Body of pancreas (tissue), 4 donors: Measurements from ENCODE around the gene G6PC1. TPM values are rescaled to one million over a fixed set of nuclear protein-coding genes. Genes with fewer than 3 reads are reported as not detected.
A peak's percentile ranks its signal among the peaks of the same experiment; 100 is the strongest.
"Not testable (repeated sequence)": the region's sequence is repeated elsewhere in the genome, so short reads cannot be mapped to it uniquely, and the experiment has no call there.

ENCODE experiments used
- ATAC-seq: fragments of 150-250 bp; one replicate; pipeline ENCODE4 v1.9.1; 2016
- DNase-seq, 4 donors: peaks; one replicate each; pipeline ENCODE4 v3.0.0-alpha.2; 2019
- H3K27ac ChIP-seq, 4 donors: fragments of 200-600 bp; sonication (generic); 1 replicate in 3 of 4; 2 replicates in 1 of 4; pipeline versions ENCODE4 v1.5.1 to v1.6.1; 2016 to 2019; ENCODE audit warnings: mild to moderate bottlenecking in 1 of 4, mixed read lengths in 1 of 4, moderate library complexity in 1 of 4
- H3K27me3 ChIP-seq, 2 donors: fragments of 200-600 bp; sonication (generic); one replicate each; pipeline ENCODE4 v1.6.0; 2016; ENCODE audit warnings: mild to moderate bottlenecking in 1 of 2
- H3K36me3 ChIP-seq, 2 donors: fragments of 200-600 bp; sonication (generic); replicated peaks in 1 of 2; 2 replicates each; pipeline ENCODE4 v1.5.1; 2016; ENCODE audit warnings: low read depth in 2 of 2; ENCODE audit not compliant: insufficient read depth in 1 of 2
- H3K4me1 ChIP-seq: fragments of 200-600 bp; sonication (generic); one replicate; pipeline ENCODE4 v1.6.0; 2016
- H3K4me3 ChIP-seq, 2 donors: fragments of 200-600 bp; sonication (generic); 1 replicate in 1 of 2; 2 replicates in 1 of 2; pipeline ENCODE4 v1.5.1; 2016 to 2019
- H3K9me3 ChIP-seq, 3 donors: fragments of 200-600 bp; sonication (generic); 1 replicate in 2 of 3; 2 replicates in 1 of 3; pipeline ENCODE4 v1.5.1; 2016
- POLR2A ChIP-seq, 3 donors: fragments of 450-650 bp; IDR thresholded peaks; one replicate each; pipeline ENCODE4 v1.6.1; 2016; ENCODE audit warnings: antibody characterized with exemption in 3 of 3, mild to moderate bottlenecking in 2 of 3
- WGBS, 2 donors: methylation state at CpG; one replicate each; pipeline ENCODE4 v1.1.5; 2017; 5-methylcytosine and 5-hydroxymethylcytosine counted together
- intact Hi-C: fragments of 100-400 bp; cut with DNase I; formaldehyde crosslinking; loops from one replicate; pipeline ENCODE4 v1.15.1; 2023
- total RNA-seq, 2 donors: library from RNA; depleted of rRNA; stranded (reverse); fragments of >200 nt; gene quantifications; one replicate each; pipeline ENCODE4 v1.1.0, GENCODE V29; 2016
- TF ChIP-seq, protein P1 (sequence below), 7 experiments: fragments of 450-650 bp in 4 of 7; fragments of 200-600 bp in 3 of 7; sonication (generic) in 3 of 7; IDR thresholded peaks; one replicate each; pipeline ENCODE4 v1.5.1; 2016 to 2019; ENCODE audit warnings: antibody characterized with exemption in 7 of 7

Gene G6PC1
- total RNA-seq, result 1 to 10 TPM in 1 of 2 donors, not detected in 1; 2.6 TPM

DNA sequence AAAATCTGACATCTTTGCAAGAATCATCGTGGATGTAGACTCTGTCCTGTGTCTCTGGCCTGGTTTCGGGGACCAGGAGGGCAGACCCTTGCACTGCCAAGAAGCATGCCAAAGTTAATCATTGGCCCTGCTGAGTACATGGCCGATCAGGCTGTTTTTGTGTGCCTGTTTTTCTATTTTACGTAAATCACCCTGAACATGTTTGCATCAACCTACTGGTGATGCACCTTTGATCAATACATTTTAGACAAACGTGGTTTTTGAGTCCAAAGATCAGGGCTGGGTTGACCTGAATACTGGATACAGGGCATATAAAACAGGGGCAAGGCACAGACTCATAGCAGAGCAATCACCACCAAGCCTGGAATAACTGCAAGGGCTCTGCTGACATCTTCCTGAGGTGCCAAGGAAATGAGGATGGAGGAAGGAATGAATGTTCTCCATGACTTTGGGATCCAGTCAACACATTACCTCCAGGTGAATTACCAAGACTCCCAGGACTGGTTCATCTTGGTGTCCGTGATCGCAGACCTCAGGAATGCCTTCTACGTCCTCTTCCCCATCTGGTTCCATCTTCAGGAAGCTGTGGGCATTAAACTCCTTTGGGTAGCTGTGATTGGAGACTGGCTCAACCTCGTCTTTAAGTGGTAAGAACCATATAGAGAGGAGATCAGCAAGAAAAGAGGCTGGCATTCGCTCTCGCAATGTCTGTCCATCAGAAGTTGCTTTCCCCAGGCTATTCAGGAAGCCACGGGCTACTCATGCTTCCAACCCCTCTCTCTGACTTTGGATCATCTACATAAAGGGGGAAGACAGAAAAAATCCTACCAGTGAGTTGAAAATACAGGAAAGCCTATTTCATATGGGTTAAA lies at the start of gene G6PC1:
Gene G6PC1 (plus strand): TSS at position 340 of the 872 bp plus-strand sequence. CDS start 78 bp downstream, at position 418.
- no peaks in the 10 kb centered on the region for H3K9me3 ChIP-seq
- no peaks in the 10 kb centered on the region for H3K36me3 ChIP-seq
- ATAC-seq (no peak), DNase-seq (no peak)
- WGBS, 2 donors, result 70 to 74% methylated on average over 12 of the region's 12 CpGs
- no peaks in the 10 kb centered on the region for H3K27me3 ChIP-seq
- H3K4me3 ChIP-seq, result no peak within 1 kb of the TSS
- H3K4me1 ChIP-seq, result peaks cover 44% of the 10 kb centered on the region
- H3K27ac ChIP-seq, result peak within 1 kb of the TSS in 3 of 4 donors; percentile 68 to 94 (median 86)
- intact Hi-C loops, result no loop called here
- TF ChIP-seq, protein P1, sequence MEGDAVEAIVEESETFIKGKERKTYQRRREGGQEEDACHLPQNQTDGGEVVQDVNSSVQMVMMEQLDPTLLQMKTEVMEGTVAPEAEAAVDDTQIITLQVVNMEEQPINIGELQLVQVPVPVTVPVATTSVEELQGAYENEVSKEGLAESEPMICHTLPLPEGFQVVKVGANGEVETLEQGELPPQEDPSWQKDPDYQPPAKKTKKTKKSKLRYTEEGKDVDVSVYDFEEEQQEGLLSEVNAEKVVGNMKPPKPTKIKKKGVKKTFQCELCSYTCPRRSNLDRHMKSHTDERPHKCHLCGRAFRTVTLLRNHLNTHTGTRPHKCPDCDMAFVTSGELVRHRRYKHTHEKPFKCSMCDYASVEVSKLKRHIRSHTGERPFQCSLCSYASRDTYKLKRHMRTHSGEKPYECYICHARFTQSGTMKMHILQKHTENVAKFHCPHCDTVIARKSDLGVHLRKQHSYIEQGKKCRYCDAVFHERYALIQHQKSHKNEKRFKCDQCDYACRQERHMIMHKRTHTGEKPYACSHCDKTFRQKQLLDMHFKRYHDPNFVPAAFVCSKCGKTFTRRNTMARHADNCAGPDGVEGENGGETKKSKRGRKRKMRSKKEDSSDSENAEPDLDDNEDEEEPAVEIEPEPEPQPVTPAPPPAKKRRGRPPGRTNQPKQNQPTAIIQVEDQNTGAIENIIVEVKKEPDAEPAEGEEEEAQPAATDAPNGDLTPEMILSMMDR (IDR thresholded peaks at IDR 0.05), result no peak
- TF ChIP-seq POLR2A (IDR thresholded peaks at IDR 0.05), result no peak

DNA sequence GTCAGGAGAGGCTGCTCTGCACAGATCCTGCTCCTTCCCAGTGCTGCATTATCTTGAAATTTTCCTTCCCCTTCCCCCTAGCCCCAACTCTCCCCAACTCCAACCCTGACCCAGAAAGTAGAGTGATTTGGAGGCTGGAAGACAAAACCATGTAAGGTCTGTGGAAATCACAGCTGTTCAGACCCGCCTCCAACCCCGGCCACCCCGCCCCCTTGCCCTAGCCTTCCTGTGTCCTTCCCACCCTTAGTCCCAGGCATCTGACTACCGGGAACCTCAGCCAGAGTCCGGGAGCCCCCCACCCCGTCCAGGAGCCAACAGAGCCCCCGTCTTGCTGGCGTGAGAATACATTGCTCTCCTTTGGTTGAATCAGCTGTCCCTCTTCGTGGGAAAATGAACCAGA lies 49.6 kb upstream of the G6PC1 start, which contains the start of gene AOC3:
Gene AOC3 (plus strand): TSS at position 246 of the 400 bp plus-strand sequence. CDS start 145 bp downstream, at position 391.
- peak; percentile 53 for ATAC-seq
- 40 to 43% methylated on average over 5 to 9 of the region's 9 CpGs for WGBS, 2 donors
- no peak within 1 kb of the TSS for H3K27ac ChIP-seq

DNA sequence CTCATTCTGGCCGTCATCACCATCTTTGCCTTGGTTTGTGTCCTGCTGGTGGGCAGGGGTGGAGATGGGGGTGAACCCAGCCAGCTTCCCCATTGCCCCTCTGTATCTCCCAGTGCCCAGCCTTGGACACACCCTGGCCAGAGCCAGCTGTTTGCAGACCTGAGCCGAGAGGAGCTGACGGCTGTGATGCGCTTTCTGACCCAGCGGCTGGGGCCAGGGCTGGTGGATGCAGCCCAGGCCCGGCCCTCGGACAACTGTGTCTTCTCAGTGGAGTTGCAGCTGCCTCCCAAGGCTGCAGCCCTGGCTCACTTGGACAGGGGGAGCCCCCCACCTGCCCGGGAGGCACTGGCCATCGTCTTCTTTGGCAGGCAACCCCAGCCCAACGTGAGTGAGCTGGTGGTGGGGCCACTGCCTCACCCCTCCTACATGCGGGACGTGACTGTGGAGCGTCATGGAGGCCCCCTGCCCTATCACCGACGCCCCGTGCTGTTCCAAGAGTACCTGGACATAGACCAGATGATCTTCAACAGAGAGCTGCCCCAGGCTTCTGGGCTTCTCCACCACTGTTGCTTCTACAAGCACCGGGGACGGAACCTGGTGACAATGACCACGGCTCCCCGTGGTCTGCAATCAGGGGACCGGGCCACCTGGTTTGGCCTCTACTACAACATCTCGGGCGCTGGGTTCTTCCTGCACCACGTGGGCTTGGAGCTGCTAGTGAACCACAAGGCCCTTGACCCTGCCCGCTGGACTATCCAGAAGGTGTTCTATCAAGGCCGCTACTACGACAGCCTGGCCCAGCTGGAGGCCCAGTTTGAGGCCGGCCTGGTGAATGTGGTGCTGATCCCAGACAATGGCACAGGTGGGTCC lies 49.0 kb upstream of the G6PC1 start:
- H3K4me3 ChIP-seq, H3K9me3 ChIP-seq, DNase-seq, intact Hi-C loops, H3K36me3 ChIP-seq, H3K27ac ChIP-seq, H3K27me3 ChIP-seq, ATAC-seq: not testable (repeated sequence)
- H3K4me1 ChIP-seq, result peaks cover 12% of the 10 kb centered on the region
- WGBS, 2 donors, result 60 to 81% methylated on average over 1 to 4 of the region's 28 CpGs

More for the DNA sequence above, 49.6 kb upstream of the G6PC1 start, which contains the start of gene AOC3:
- Histone ChIP-seq H3K36me3 (no peaks in the 10 kb centered on the region), H3K4me1 (peaks cover 14% of the 10 kb centered on the region), H3K9me3 (no peaks in the 10 kb centered on the region), H3K4me3 (no peak within 1 kb of the TSS), H3K27me3 (no peaks in the 10 kb centered on the region)
- intact Hi-C loops, result no loop called here
- TF ChIP-seq, protein P1 (IDR thresholded peaks at IDR 0.05), result no peak
- no peak for TF ChIP-seq POLR2A (IDR thresholded peaks at IDR 0.05)
- DNase-seq, result peak in 1 of 4 donors; percentile 26

DNA sequence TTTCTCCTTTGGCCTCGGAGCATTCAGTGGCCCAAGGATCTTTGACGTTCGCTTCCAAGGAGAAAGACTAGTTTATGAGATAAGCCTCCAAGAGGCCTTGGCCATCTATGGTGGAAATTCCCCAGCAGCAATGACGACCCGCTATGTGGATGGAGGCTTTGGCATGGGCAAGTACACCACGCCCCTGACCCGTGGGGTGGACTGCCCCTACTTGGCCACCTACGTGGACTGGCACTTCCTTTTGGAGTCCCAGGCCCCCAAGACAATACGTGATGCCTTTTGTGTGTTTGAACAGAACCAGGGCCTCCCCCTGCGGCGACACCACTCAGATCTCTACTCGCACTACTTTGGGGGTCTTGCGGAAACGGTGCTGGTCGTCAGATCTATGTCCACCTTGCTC lies 48.2 kb upstream of the G6PC1 start:
- Histone ChIP-seq H3K4me3 (no peak overlapping the region), H3K27me3 (no peaks in the 10 kb centered on the region), H3K4me1 (peaks cover 9% of the 10 kb centered on the region), H3K9me3 (no peaks in the 10 kb centered on the region), H3K27ac (no peak overlapping the region), H3K36me3 (no peaks in the 10 kb centered on the region)
- TF ChIP-seq, protein P1 (IDR thresholded peaks at IDR 0.05), result no peak
- TF ChIP-seq POLR2A (IDR thresholded peaks at IDR 0.05), result no peak
- DNase-seq, result no peak
- intact Hi-C loops, result no loop called here
- ATAC-seq, result no peak
- WGBS, 2 donors, result 77 to 86% methylated on average over 9 to 15 of the region's 15 CpGs

DNA sequence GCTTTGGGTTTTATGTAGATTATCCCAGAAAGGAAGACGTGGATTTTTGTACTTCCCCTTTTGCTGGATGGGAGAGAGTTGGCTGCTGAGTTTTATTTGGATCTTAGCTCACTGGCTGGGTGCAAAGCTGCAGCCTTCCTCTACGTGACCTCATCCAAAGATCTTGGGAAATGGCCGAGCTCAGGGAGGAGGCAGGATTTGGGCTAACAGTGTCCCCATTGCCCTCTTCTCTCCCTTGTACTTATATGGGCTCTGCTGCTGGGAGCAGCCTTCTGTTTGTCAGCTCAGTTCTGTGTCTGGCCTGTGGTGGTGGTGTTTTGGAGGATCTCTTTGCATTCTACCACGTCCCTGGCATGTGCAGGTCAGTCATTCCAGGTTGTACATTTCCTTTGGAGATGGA lies 47.6 kb upstream of the G6PC1 start:
- no peak overlapping the region for H3K4me3 ChIP-seq
- H3K4me1 ChIP-seq, result peaks cover 9% of the 10 kb centered on the region
- H3K36me3 ChIP-seq, result no peaks in the 10 kb centered on the region
- WGBS, 2 donors, result 50 to 62% methylated on average over 4 of the region's 4 CpGs
- H3K9me3 ChIP-seq, result no peaks in the 10 kb centered on the region
- no peak overlapping the region for H3K27ac ChIP-seq
- no peak for ATAC-seq
- no peak for TF ChIP-seq POLR2A (IDR thresholded peaks at IDR 0.05)
- TF ChIP-seq, protein P1 (IDR thresholded peaks at IDR 0.05), result no peak
- H3K27me3 ChIP-seq, result no peaks in the 10 kb centered on the region
- DNase-seq, result no peak
- intact Hi-C loops, result no loop called here
